Measurements from ENCODE around the gene ALAS1.
"Not testable (repeated sequence)": the region's sequence is repeated elsewhere in the genome, so short reads cannot be mapped to it uniquely, and the experiment has no call there.

ALAS1 gene

DNA sequence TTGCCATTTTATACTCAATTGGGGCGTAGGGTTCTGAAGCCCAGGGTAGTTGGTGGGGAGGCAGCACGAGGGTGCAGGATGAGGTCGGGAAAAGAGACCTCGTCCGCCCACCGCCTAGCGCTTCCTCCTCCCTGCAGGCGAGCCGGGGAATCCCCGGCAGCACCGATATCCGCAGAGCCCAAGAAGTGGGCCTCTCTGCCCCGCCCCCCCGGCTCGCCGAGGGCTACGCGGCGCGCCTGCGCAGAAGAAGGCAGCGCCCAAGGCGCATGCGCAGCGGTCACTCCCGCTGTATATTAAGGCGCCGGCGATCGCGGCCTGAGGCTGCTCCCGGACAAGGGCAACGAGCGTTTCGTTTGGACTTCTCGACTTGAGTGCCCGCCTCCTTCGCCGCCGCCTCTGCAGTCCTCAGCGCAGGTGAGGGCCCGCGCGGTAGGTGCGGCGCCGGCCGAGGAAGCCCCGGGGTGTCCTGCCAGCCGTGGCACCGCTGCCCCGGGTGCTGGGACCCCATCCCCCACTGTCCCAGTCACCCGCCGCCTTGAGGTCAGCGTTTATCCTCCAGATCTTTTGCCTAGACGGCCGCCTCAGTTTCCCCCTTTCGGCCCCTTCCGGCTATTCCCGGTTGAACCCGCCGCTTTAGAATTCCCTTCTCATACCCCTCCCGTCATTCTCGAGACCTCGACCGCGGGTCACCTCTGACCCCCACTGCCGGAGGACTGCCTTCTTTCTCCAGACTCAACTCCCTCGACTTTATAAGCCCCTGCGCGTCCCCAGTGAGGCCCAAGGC lies at the start of gene ALAS1:
Gene ALAS1 (plus strand): TSS at position 319 of the 784 bp plus-strand sequence. CDS start 1,082 bp downstream, outside the sequence.
- peak; percentile 65 for DNase-seq (ENCODE audit: low read depth)

GRCh38 chr3:52149021-52149420 lies 48.9 kb upstream of the ALAS1 start:
- no peak for DNase-seq (ENCODE audit: low read depth)

GRCh38 chr3:52149726-52150125 lies 48.2 kb upstream of the ALAS1 start:
- DNase-seq (ENCODE audit: low read depth): no peak

GRCh38 chr3:52150357-52150756 lies 47.6 kb upstream of the ALAS1 start:
- DNase-seq (ENCODE audit: low read depth): no peak

DNA sequence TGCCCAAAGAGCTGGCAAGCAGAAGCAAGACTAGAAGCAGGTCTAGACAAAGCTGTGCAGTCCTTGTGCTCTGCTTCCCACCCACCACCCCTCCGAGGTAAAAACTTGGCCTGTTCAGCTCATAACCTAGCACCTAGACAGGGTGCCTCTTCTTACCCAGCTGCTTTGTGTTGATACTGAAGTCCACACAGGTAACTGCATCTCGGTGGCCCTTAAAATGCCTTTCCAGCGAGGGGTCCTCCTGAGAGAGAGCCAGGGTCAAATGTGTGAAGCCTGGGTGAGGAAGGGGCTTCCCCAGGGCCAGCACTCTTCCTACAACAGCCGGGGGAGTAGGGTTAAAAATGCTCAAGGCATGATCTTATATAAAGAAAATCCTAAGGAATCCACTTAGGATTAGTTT lies 47.1 kb upstream of the ALAS1 start:
- DNase-seq (ENCODE audit: low read depth): no peak

DNA sequence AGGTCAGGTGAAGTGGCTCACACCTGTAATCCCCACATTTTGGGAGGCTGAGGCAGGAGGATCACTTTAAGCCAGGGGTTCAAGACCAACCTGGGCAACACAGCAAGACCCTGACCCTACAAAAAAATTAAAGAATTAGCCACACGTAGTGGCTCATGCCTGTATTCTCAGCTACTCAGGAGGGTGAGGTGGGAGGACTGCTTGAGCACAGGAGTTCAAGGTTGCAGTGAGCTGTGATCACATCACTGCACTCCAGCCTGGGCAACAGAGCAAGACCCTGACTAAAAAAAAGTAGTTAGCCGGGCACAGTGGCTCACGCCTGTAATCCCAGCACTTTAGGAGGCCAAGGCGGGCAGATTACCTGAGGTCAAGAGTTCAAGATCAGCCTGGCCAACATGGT lies 46.0 kb upstream of the ALAS1 start:
- DNase-seq (ENCODE audit: low read depth): not testable (repeated sequence)

DNA sequence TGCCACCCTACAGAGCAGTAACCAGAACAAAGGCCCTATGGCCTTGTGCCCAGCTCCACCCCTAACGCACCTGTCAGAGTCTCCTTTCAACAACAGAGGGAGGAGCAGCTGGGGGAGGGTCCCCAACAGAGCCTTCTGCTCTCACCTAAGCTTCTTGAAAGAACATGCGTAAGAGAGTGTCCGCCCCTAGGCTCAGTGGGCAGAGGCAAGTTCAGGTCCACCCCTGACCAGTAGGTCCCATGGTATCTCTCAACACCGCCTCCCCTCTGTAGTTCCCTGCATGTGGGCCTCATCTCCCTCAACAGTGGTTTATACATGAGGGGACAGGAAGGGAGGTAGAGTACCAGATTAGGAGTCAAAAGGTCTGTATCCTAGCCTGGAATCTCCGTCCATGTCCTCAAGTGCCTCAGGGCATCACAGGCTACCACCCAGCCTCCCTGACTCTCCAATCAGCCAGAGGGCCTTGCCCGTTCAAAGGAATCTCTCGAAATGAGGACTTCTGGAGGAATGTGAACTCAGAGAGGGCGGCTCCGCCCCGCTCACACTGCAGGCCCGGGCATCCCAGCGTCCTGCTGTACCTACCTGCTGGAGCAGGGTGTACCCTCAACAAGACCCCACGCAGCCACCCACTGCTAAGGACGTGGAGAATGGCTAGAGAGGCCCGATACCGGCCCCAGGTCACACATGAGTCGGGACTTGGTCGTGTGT lies 44.4 kb upstream of the ALAS1 start:
- DNase-seq (ENCODE audit: low read depth): no peak

GRCh38 chr3:52154135-52155094 lies 43.5 kb upstream of the ALAS1 start, which contains the start of gene POC1A:
Gene POC1A (minus strand): TSS chr3:52154423. CDS start chr3:52154372, 51 bp downstream.
- DNase-seq (ENCODE audit: low read depth): peak; percentile 98

- no peak for DNase-seq (ENCODE audit: low read depth)
These were observed 42.0 kb upstream of the ALAS1 start for GRCh38 chr3:52155912-52156311.

GRCh38 chr3:52159503-52159902 lies 38.5 kb upstream of the ALAS1 start:
- no peak for DNase-seq (ENCODE audit: low read depth)

- DNase-seq (ENCODE audit: low read depth): no peak
These were observed 35.6 kb upstream of the ALAS1 start for GRCh38 chr3:52162250-52162872.

GRCh38 chr3:52167240-52167639 lies 30.7 kb upstream of the ALAS1 start:
- no peak for DNase-seq (ENCODE audit: low read depth)

DNA sequence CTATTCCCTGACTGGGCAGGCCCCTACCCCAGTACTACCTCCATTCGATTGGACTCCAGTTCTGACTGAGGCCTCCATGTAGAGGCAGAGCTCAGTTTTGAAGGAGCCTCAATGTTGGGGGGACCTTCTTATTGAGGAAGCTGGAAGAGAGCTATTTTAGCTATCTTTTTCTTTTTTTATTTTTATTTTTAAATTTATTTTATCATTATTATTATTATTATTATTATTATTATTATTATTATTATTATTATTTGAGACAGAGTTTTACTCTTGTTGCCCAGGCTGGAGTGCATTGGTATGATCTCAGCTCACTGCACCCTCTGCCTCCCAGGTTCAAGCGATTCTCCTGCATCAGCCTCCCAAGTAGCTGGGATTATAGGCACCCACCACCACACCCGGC lies 27.7 kb upstream of the ALAS1 start:
- DNase-seq (ENCODE audit: low read depth): not testable (repeated sequence)

DNA sequence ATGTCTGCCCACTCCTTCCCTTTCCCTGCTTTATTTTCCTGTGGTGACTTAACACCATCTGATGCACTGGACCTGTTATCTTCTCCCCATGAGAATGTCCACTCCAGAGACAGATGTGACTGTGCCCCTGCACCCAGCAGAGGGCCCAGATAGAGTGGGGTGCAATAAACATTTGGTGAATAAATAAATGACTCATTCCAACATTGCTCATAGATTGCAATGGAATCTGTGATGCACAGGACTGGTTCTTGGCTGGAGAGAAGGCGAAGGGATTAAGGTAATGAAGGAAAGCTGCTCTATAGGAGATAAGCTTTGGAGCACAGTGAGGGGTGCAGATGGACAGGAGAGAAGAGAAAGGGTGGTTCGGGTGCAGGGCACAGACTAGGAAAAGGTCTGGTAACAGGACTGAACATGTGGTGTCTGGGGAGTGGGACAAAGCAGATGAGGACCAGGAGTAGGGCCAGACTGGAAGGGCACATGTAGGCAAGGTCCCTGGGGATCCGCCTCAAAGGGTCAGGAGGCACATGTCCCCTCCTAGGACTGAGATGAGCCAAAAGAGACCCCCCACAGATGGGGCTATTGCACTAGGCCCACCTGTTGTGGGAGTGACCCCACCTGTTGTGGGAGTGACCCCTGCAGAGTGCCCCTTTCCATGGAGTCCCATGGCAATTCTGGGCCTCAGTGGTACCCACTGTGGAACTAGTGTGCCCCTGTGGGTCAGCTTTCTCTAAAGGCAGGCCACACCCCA lies 26.3 kb upstream of the ALAS1 start:
- DNase-seq (ENCODE audit: low read depth): peak; percentile 26

GRCh38 chr3:52172262-52172757 lies 25.6 kb upstream of the ALAS1 start:
- DNase-seq (ENCODE audit: low read depth): no peak

DNA sequence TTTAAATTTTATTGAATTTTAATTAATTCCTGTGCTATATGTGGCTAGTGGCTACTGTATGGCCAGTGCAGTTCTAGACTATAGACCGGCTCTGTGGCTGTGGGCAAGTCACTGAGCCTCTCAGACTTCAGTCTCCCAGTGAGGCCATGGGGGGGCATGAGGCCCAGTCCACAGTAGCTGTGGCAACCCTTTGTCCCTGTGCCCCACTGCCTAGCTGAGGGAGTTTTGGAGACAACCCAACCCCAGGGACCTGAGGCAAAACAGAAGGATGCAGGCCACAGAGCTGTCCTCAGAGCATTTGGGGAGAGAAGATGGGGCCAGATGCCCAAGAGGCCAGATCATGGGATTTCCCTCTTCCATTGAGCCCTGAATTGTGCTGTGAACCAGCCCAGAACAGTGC lies 24.9 kb upstream of the ALAS1 start:
- DNase-seq (ENCODE audit: low read depth): no peak

- no peak for DNase-seq (ENCODE audit: low read depth)
These were observed 23.1 kb upstream of the ALAS1 start for GRCh38 chr3:52174896-52175295.

GRCh38 chr3:52175416-52176179 lies 22.4 kb upstream of the ALAS1 start:
- no peak for DNase-seq (ENCODE audit: low read depth)

DNA sequence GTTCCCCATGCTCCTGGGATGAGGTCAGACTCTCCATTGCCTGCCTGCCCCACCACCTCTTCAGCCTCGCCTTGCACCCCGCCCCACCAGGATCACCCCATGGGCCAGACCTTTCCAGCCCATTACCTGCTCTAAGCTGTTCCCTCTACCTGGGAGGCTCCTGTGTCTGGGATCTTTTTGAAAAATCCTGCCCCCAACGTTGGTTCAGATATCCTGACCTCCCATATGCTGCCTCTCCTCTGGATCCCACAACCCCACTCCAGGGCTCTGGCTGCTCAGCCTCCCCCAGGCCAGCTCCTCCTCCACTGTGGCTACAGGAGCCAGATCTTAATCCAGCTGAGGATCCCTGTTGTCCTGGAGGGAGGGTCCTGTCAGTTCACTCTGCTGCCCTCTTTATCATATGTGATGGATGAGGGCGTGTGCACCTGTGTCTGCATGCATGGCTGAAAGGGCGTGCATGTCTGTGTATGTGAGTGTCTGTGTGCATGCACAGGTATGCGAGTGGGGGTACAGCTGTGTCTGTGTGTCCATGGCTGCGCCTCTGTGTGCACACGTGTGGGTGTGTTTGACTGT lies 21.7 kb upstream of the ALAS1 start:
- DNase-seq (ENCODE audit: low read depth): no peak

All from stromal cell of bone marrow (primary cell).